ENCODE data around the gene DCST2.

GRCh38 chr1:154971341-154971998, 62.1 kb downstream of the DCST2 start:
- TF ChIP-seq POLR2AphosphoS5 (IDR thresholded peaks at IDR 0.05) (peak; percentile 20), POLR2A (IDR thresholded peaks at IDR 0.05) (no peak)
